Aorta (tissue), 5 donors: ENCODE measurements around the gene CENPVL1. TPM values are rescaled to one million over a fixed set of nuclear protein-coding genes. Genes with fewer than 3 reads are reported as not detected.

ENCODE experiments used
- ATAC-seq: fragments of 200-7000 bp; cut with Tn5 transposase; one replicate; pipeline ENCODE4 v1.9.1; 2022; ENCODE audit warnings: moderate library complexity; ENCODE audit not compliant: low FRiP score
- DNase-seq, 2 donors: peaks; one replicate each; pipeline ENCODE4 v3.0.0-alpha.2; 2020
- H3K27ac ChIP-seq, 2 donors: one replicate each; pipeline ENCODE4 v1.5.1; 2013; ENCODE audit warnings: low read length in 2 of 2, mild to moderate bottlenecking in 2 of 2, moderate library complexity in 2 of 2, control low read depth in 1 of 2, inconsistent platforms in 1 of 2, low read depth in 1 of 2
- H3K27me3 ChIP-seq, 2 donors: one replicate each; pipeline ENCODE4 v1.6.1; 2013; ENCODE audit warnings: control low read depth in 1 of 2, low read length in 1 of 2, mild to moderate bottlenecking in 1 of 2, moderate library complexity in 1 of 2; ENCODE audit not compliant: insufficient read depth in 2 of 2, control insufficient read depth in 1 of 2
- H3K36me3 ChIP-seq, 2 donors: one replicate each; pipeline ENCODE4 v1.6.1; 2013; ENCODE audit warnings: control low read depth in 1 of 2, low read length in 1 of 2, mild to moderate bottlenecking in 1 of 2; ENCODE audit not compliant: insufficient read depth in 2 of 2, control insufficient read depth in 1 of 2
- H3K4me1 ChIP-seq, 2 donors: one replicate each; pipeline ENCODE4 v1.6.1; 2013; ENCODE audit warnings: low read length in 2 of 2, control low read depth in 1 of 2, mild to moderate bottlenecking in 1 of 2, moderate library complexity in 1 of 2; ENCODE audit not compliant: insufficient read depth in 2 of 2, control insufficient read depth in 1 of 2
- H3K4me3 ChIP-seq, 2 donors: one replicate each; pipeline ENCODE4 v1.5.1; 2013; ENCODE audit warnings: low read length in 2 of 2, control low read depth in 1 of 2, mild to moderate bottlenecking in 1 of 2
- H3K9me3 ChIP-seq: one replicate; pipeline ENCODE4 v1.6.1; 2013; ENCODE audit warnings: mild to moderate bottlenecking, low read length; ENCODE audit not compliant: control insufficient read depth
- WGBS, 2 donors: extraction: QIAGEN DNeasy Blood & Tissue Kit; methylation state at CpG; one replicate each; pipeline ENCODE4 v1.1.7; 2013; 5-methylcytosine and 5-hydroxymethylcytosine counted together
- intact Hi-C, 2 donors: fragments of 100-400 bp; cut with DNase I; formaldehyde crosslinking; loops; one replicate each; pipeline versions ENCODE4 v1.14.2 to v1.15.0; 2022
- polyA plus RNA-seq, 2 donors: library from polyadenylated mRNA; stranded (reverse); fragments of 200-250 nt; gene quantifications; one replicate each; pipeline ENCODE4 v1.2.3, GENCODE V29; 2013
- total RNA-seq, 2 donors: library from RNA; stranded (reverse); fragmentation: NEBNext Ultra II Directional; extraction: Animal tissue kit (Norgen Biotek cat#: 25700); gene quantifications; one replicate each; pipeline ENCODE4 v1.2.1, GENCODE V29; 2021
- donor health status: healthy with polysubstance abuse.
- donor health status: Bipolar disorder and iron deficiency.
- donor health status: DM: no; HTN: no; CAD: no.
- donor health status: DM: no; HTN: no; CAD: no.
- donor health status: DM: yes; HTN: yes; CAD: no.

The CENPVL1 gene
- total and polyA plus RNA-seq, 4 donors: not detected

DNA sequence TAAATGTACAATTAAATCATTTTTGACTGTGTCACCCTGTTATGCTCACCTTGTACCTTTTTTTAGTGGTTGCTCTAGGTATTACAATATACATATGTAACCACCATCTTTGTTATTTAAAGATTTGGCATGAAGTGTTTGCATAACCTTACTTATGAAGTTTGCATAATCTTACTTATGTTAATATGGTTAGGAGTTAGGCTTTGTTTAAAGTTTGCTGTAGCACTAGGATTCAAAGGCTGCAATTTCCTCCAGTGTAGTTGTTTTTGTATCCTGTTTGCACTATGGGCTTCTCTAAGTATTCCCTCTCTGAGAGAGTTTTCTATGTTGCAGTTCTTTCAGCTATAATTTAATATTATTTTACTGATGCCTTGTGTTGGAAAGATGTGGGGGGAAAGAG lies 17.9 kb downstream of the CENPVL1 start:
- no peak for DNase-seq
- Histone ChIP-seq H3K27ac (no peak overlapping the region), H3K4me3 (no peak overlapping the region), H3K4me1 (no peaks in the 10 kb centered on the region), H3K36me3 (no peaks in the 10 kb centered on the region), H3K9me3 (no peaks in the 10 kb centered on the region), H3K27me3 (peaks cover 0 to 6% of the 10 kb centered on the region in 2 donors)
- no peak for ATAC-seq
- intact Hi-C loops: no loop called here

DNA sequence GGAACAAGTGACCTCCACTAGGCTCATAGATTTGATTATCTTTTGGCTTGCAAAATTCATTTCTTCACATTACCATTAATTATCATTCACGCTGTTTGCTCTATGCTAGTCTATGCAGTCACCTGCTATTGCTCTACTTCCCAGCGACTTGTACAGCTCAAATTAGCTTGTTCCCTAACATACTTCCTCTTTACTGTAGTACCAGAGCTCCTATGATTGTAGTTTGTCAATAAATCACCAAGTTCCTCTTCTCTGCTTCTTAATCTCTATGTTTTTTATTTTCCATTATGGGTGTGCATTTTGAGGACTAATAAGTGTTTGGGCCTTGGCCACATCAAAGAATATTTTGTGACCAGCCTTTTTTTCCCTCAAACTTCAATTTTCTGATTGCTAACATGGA lies 26.8 kb downstream of the CENPVL1 start:
- Histone ChIP-seq H3K27ac (no peak overlapping the region), H3K4me1 (no peaks in the 10 kb centered on the region), H3K4me3 (no peak overlapping the region), H3K9me3 (no peaks in the 10 kb centered on the region), H3K27me3 (peaks cover 0 to 3% of the 10 kb centered on the region in 2 donors), H3K36me3 (no peaks in the 10 kb centered on the region)
- no peak for ATAC-seq
- DNase-seq: no peak
- intact Hi-C loops: no loop called here
- WGBS, 2 donors: 59 to 71% methylated on average over 2 of the region's 2 CpGs

- no peak overlapping the region for H3K27ac ChIP-seq
- 54 to 64% methylated on average over 3 of the region's 3 CpGs for WGBS, 2 donors
- intact Hi-C loops: no loop called here
- H3K27me3 ChIP-seq: peaks cover 0 to 3% of the 10 kb centered on the region in 2 donors
- DNase-seq: no peak
- no peak for ATAC-seq
- H3K4me1 ChIP-seq: no peaks in the 10 kb centered on the region
- H3K36me3 ChIP-seq: no peaks in the 10 kb centered on the region
- H3K9me3 ChIP-seq: no peaks in the 10 kb centered on the region
- no peak overlapping the region for H3K4me3 ChIP-seq
Measured at GRCh38 chrX:51742586-51742985, 32.3 kb downstream of the CENPVL1 start.

GRCh38 chrX:51743179-51743957 lies 33.1 kb downstream of the CENPVL1 start, which contains the start of gene GSPT2:
GSPT2 (plus strand) TSS chrX:51743442; CDS start chrX:51743627, 185 bp downstream.
- ATAC-seq (peak; percentile 93), DNase-seq (peak; percentile 82 to 83)
- H3K27ac ChIP-seq: peak within 1 kb of the TSS in 1 of 2 donors; percentile 55
- H3K4me3 ChIP-seq: peak within 1 kb of the TSS; percentile 27 to 60
- H3K27me3 ChIP-seq: no peaks in the 10 kb centered on the region
- no peaks in the 10 kb centered on the region for H3K9me3 ChIP-seq
- intact Hi-C loops: no loop called here
- H3K4me1 ChIP-seq: no peaks in the 10 kb centered on the region
- 0 to 22% methylated on average over 63 of the region's 63 CpGs for WGBS, 2 donors
- no peaks in the 10 kb centered on the region for H3K36me3 ChIP-seq

- H3K27ac ChIP-seq: no peak overlapping the region
- no peak overlapping the region for H3K4me3 ChIP-seq
- no peaks in the 10 kb centered on the region for H3K9me3 ChIP-seq
- H3K4me1 ChIP-seq: no peaks in the 10 kb centered on the region
- H3K27me3 ChIP-seq: no peaks in the 10 kb centered on the region
- intact Hi-C loops: no loop called here
- no peak for DNase-seq
- H3K36me3 ChIP-seq: no peaks in the 10 kb centered on the region
- no peak for ATAC-seq
Measured at GRCh38 chrX:51747671-51748070, 37.4 kb downstream of the CENPVL1 start.

- H3K4me3 ChIP-seq: no peak overlapping the region
- H3K27ac ChIP-seq: no peak overlapping the region
- no peaks in the 10 kb centered on the region for H3K36me3 ChIP-seq
- ATAC-seq: no peak
- DNase-seq: no peak
- no peaks in the 10 kb centered on the region for H3K9me3 ChIP-seq
- no peaks in the 10 kb centered on the region for H3K27me3 ChIP-seq
- intact Hi-C loops: no loop called here
- 40 to 43% methylated on average over 6 of the region's 6 CpGs for WGBS, 2 donors
- H3K4me1 ChIP-seq: no peaks in the 10 kb centered on the region
Measured at GRCh38 chrX:51759055-51759839, 48.9 kb downstream of the CENPVL1 start.

GRCh38 chrX:51760657-51761056 lies 50.3 kb downstream of the CENPVL1 start:
- ATAC-seq (no peak), DNase-seq (no peak)
- no peaks in the 10 kb centered on the region for H3K36me3 ChIP-seq
- 69 to 84% methylated on average over 4 of the region's 4 CpGs for WGBS, 2 donors
- H3K4me3 ChIP-seq: no peak overlapping the region
- intact Hi-C loops: no loop called here
- H3K27me3 ChIP-seq: no peaks in the 10 kb centered on the region
- H3K27ac ChIP-seq: no peak overlapping the region
- H3K4me1 ChIP-seq: no peaks in the 10 kb centered on the region
- H3K9me3 ChIP-seq: no peaks in the 10 kb centered on the region
